Neural cell (in vitro differentiated cells): ENCODE results near the gene KCNJ5. TPM values are rescaled to one million over a fixed set of nuclear protein-coding genes. Genes with fewer than 3 reads are reported as not detected.

ENCODE experiments used
- H2AFZ ChIP-seq: fragments of 200-600, 300-800 bp; sonication (generic), shearing (Covaris generic); 2 replicates; pipeline ENCODE4 v1.6.0; 2014; ENCODE audit warnings: low read depth, mild to moderate bottlenecking, antibody characterized with exemption, low read length, moderate library complexity
- H3F3A ChIP-seq: fragments of 200-600 bp; shearing (Covaris generic); 2 replicates; pipeline ENCODE4 v1.6.1; 2016; ENCODE audit warnings: mild to moderate bottlenecking, moderate library complexity, mixed read lengths, antibody characterized with exemption, low read length; ENCODE audit not compliant: insufficient read depth, poor library complexity, severe bottlenecking
- H3K27ac ChIP-seq: fragments of 200-600, 300-800 bp; sonication (generic), shearing (Covaris generic); 2 replicates; pipeline ENCODE4 v1.5.1; 2014; ENCODE audit warnings: mild to moderate bottlenecking, low read length, moderate library complexity
- H3K27me3 ChIP-seq: fragments of 300-800, 200-600 bp; sonication (generic), shearing (Covaris generic); 2 replicates; pipeline ENCODE4 v1.6.0; 2014; ENCODE audit warnings: mild to moderate bottlenecking, low read depth, low read length, moderate library complexity; ENCODE audit not compliant: insufficient read depth
- H3K36me3 ChIP-seq: fragments of 300-800, 200-600 bp; sonication (generic), shearing (Covaris generic); 2 replicates; pipeline ENCODE4 v1.5.1; 2014; ENCODE audit warnings: mild to moderate bottlenecking, antibody characterized with exemption, low read length, moderate library complexity; ENCODE audit not compliant: insufficient read depth
- H3K4me2 ChIP-seq: fragments of 300-800, 200-600 bp; sonication (generic), shearing (Covaris generic); 2 replicates; pipeline ENCODE4 v1.6.0; 2014; ENCODE audit warnings: mild to moderate bottlenecking, low read length
- H3K4me3 ChIP-seq: fragments of 300-800, 200-600 bp; sonication (generic), shearing (Covaris generic); 2 replicates; pipeline ENCODE4 v1.5.1; 2014; ENCODE audit warnings: mild to moderate bottlenecking, low read length, moderate library complexity
- H3K79me2 ChIP-seq: fragments of 200-600 bp; shearing (Covaris generic); replicated peaks from 2 replicates; pipeline ENCODE4 v1.6.0; 2014; ENCODE audit warnings: mild to moderate bottlenecking, low read length, moderate library complexity; ENCODE audit not compliant: insufficient read depth
- H3K9ac ChIP-seq: fragments of 300-800, 200-600 bp; sonication (generic), shearing (Covaris generic); 2 replicates; pipeline ENCODE4 v1.6.1; 2016; ENCODE audit warnings: mild to moderate bottlenecking, low read length, mixed read lengths
- H3K9me2 ChIP-seq: fragments of 200-600 bp; shearing (Covaris generic); 2 replicates; pipeline ENCODE4 v1.6.1; 2016; ENCODE audit warnings: mild to moderate bottlenecking, low read length, mixed read lengths; ENCODE audit not compliant: insufficient read depth
- H3K9me3 ChIP-seq: fragments of 200-600, 300-800 bp; sonication (generic), shearing (Covaris generic); 2 replicates; pipeline ENCODE4 v1.6.1; 2016; ENCODE audit warnings: mild to moderate bottlenecking, mixed run types, low read length, moderate library complexity, mixed read lengths
- H4K20me1 ChIP-seq: fragments of 200-600 bp; shearing (Covaris generic); 2 replicates; pipeline ENCODE4 v1.6.1; 2016; ENCODE audit warnings: mild to moderate bottlenecking, mixed run types; ENCODE audit not compliant: insufficient read depth
- CTCF ChIP-seq: fragments of 450-650 bp; IDR thresholded peaks from 2 replicates; pipeline ENCODE4 v1.5.1; 2014; ENCODE audit warnings: antibody characterized with exemption, mild to moderate bottlenecking, moderate library complexity; ENCODE audit not compliant: poor library complexity, severe bottlenecking
- EP300 ChIP-seq: fragments of 450-650 bp; conservative IDR thresholded peaks from 2 replicates; pipeline ENCODE4 v1.6.1; 2014; ENCODE audit warnings: antibody characterized with exemption, mild to moderate bottlenecking, moderate library complexity; ENCODE audit not compliant: poor library complexity, severe bottlenecking
- EZH2 ChIP-seq: fragments of 200-600, 300-800 bp; shearing (Covaris generic), sonication (generic); IDR thresholded peaks from 2 replicates; pipeline ENCODE4 v1.6.1; 2014; ENCODE audit warnings: antibody characterized with exemption, low read length, borderline replicate concordance, mild to moderate bottlenecking; ENCODE audit not compliant: insufficient read depth, poor library complexity, severe bottlenecking
- MXI1 ChIP-seq: fragments of 450-650 bp; conservative IDR thresholded peaks from 2 replicates; pipeline ENCODE4 v1.6.1; 2014; ENCODE audit warnings: antibody characterized with exemption, mild to moderate bottlenecking; ENCODE audit not compliant: poor library complexity, severe bottlenecking
- POLR2AphosphoS5 ChIP-seq: IDR thresholded peaks from 2 replicates; pipeline ENCODE4 v1.6.1; 2012
- RAD21 ChIP-seq: fragments of 450-650 bp; conservative IDR thresholded peaks from 2 replicates; pipeline ENCODE4 v1.6.1; 2014; ENCODE audit warnings: antibody characterized with exemption, mild to moderate bottlenecking, moderate library complexity
- REST ChIP-seq: IDR thresholded peaks from 2 replicates; pipeline ENCODE4 v1.6.1; 2012; ENCODE audit warnings: borderline replicate concordance
- SMC3 ChIP-seq: fragments of 450-650 bp; conservative IDR thresholded peaks from 2 replicates; pipeline ENCODE4 v1.6.1; 2014; ENCODE audit warnings: antibody characterized with exemption, mild to moderate bottlenecking, moderate library complexity; ENCODE audit not compliant: poor library complexity
- TAF1 ChIP-seq: IDR thresholded peaks from 2 replicates; pipeline ENCODE4 v1.6.1; 2012; ENCODE audit warnings: low read depth
- polyA plus RNA-seq: library from polyadenylated mRNA; depleted of rRNA; stranded (reverse); fragments of >200 nt; gene quantifications from 2 replicates; pipeline ENCODE4 v1.2.3, GENCODE V29; 2014

KCNJ5 gene
- polyA plus RNA-seq, 1 donor from 2014 or later = 1.1 TPM

- no peaks in the 10 kb centered on the region for H3K79me2 ChIP-seq
- no peak for TF ChIP-seq RAD21
These were observed 49.0 kb downstream of the KCNJ5 start for GRCh38 chr11:128940156-128940555.

GRCh38 chr11:128940603-128941002 is 49.4 kb downstream of the KCNJ5 start:
- Histone ChIP-seq H2AFZ (no peak overlapping the region), H3K4me3 (no peak overlapping the region), H3K27ac (no peak overlapping the region), H3K27me3 (no peaks in the 10 kb centered on the region), H3K9ac (no peak overlapping the region), H3K79me2 (no peaks in the 10 kb centered on the region), H3K9me2 (no peaks in the 10 kb centered on the region), H3K4me2 (no peak overlapping the region), H3K9me3 (no peaks in the 10 kb centered on the region), H3F3A (no peaks in the 10 kb centered on the region), H3K36me3 (no peaks in the 10 kb centered on the region), H4K20me1 (no peaks in the 10 kb centered on the region)
- TF ChIP-seq REST = no peak
- no peak for TF ChIP-seq RAD21
- TF ChIP-seq EZH2 = no peak
- no peak for TF ChIP-seq CTCF
- TF ChIP-seq MXI1 = no peak

More at GRCh38 chr11:128940156-128940555, 49.0 kb downstream of the KCNJ5 start:
- Histone ChIP-seq H3K36me3 (no peaks in the 10 kb centered on the region), H3K27me3 (no peaks in the 10 kb centered on the region), H3K4me3 (no peak overlapping the region), H3K9me3 (no peaks in the 10 kb centered on the region), H3K9ac (no peak overlapping the region), H4K20me1 (no peaks in the 10 kb centered on the region), H3K4me2 (no peak overlapping the region), H3F3A (no peaks in the 10 kb centered on the region), H2AFZ (no peak overlapping the region), H3K9me2 (no peaks in the 10 kb centered on the region), H3K27ac (no peak overlapping the region)

DNA sequence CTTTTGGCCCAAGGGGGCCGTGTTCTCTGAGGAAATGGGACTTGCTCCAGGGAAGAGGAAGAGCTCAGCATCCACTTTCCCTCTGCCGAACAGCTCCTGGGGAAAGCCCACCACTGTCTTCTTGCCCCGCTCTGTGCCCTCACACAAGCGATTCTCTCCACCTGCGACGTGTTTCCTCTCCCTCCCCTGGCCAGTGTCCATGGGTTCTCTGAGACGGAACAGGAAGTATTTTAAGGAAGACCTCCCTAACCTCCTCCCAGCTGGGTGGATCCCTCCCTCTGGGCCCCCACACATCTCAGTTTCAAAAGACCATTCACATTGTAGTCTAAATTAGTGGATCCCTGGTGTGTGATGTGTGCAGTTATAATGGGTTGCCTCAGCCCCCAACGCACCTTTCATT is 50.0 kb downstream of the KCNJ5 start:
- Histone ChIP-seq H3K36me3 (no peaks in the 10 kb centered on the region), H3F3A (no peaks in the 10 kb centered on the region), H2AFZ (no peak overlapping the region), H3K4me2 (no peak overlapping the region), H3K27ac (no peak overlapping the region), H3K27me3 (no peaks in the 10 kb centered on the region), H3K4me3 (no peak overlapping the region), H3K79me2 (no peaks in the 10 kb centered on the region), H3K9ac (no peak overlapping the region), H3K9me3 (no peaks in the 10 kb centered on the region), H3K9me2 (no peaks in the 10 kb centered on the region), H4K20me1 (no peaks in the 10 kb centered on the region)
- TF ChIP-seq REST (no peak), SMC3 (no peak), EP300 (no peak), MXI1 (no peak), EZH2 (no peak), TAF1 (no peak), RAD21 (no peak), POLR2AphosphoS5 (no peak)
